HEK293T (cell line): ENCODE results near the gene HOXB6.

Experiments used
- ARNT ChIP-seq: fragments of 450-650 bp; IDR thresholded peaks from 2 replicates; pipeline ENCODE4 v1.6.1; 2017; ENCODE audit warnings: mild to moderate bottlenecking
- ELF4 ChIP-seq: fragments of 450-650 bp; IDR thresholded peaks from 2 replicates; pipeline ENCODE4 v1.6.1; 2017; ENCODE audit warnings: antibody characterized with exemption
- FOXA1 ChIP-seq: fragments of 450-650 bp; IDR thresholded peaks from 2 replicates; pipeline ENCODE4 v1.6.1; 2016; ENCODE audit warnings: mild to moderate bottlenecking
- FOXK2 ChIP-seq: fragments of 450-650 bp; IDR thresholded peaks from 2 replicates; pipeline ENCODE4 v1.6.1; 2016; ENCODE audit warnings: mild to moderate bottlenecking
- HDGF ChIP-seq: fragments of 450-650 bp; IDR thresholded peaks from 2 replicates; pipeline ENCODE4 v1.6.1; 2017; ENCODE audit warnings: antibody characterized with exemption, borderline replicate concordance
- L3MBTL2 ChIP-seq: fragments of 450-650 bp; conservative IDR thresholded peaks from 2 replicates; pipeline ENCODE4 v1.6.1; 2016; ENCODE audit warnings: mild to moderate bottlenecking
- SP1 ChIP-seq: fragments of 450-650 bp; IDR thresholded peaks from 2 replicates; pipeline ENCODE4 v1.6.1; 2017
- SUZ12 ChIP-seq: fragments of 450-650 bp; IDR thresholded peaks from 2 replicates; pipeline ENCODE4 v1.6.1; 2016; ENCODE audit warnings: mild to moderate bottlenecking
- ZNF384 ChIP-seq: fragments of 450-650 bp; IDR thresholded peaks from 2 replicates; pipeline ENCODE4 v1.6.1; 2016

GRCh38 chr17:48626245-48627117, 21.7 kb upstream of the HOXB6 start, which contains the start of gene HOXB9:
- no peak for TF ChIP-seq SP1
- TF ChIP-seq FOXK2, result no peak
- no peak for TF ChIP-seq ZNF384
- no peak for TF ChIP-seq HDGF
- TF ChIP-seq L3MBTL2, result no peak
- no peak for TF ChIP-seq ELF4
- peak; percentile 85 for TF ChIP-seq ARNT
- no peak for TF ChIP-seq FOXA1
- no peak for TF ChIP-seq SUZ12
